Measurements from ENCODE around the gene SPINK13. TPM values are rescaled to one million over a fixed set of nuclear protein-coding genes. Genes with fewer than 3 reads are reported as not detected.

SPINK13 gene
- total and polyA plus RNA-seq, 2 of the 4 experiments (the other 2 are of a cell fraction): not detected

GRCh38 chr5:148309746-148310145 is 41.2 kb downstream of the SPINK13 start:
- Histone ChIP-seq H2AK5ac (ENCODE audit: low read depth, low read length) (no peak overlapping the region), H2BK5ac (ENCODE audit: low read depth, low read length, poor library complexity, severe bottlenecking) (no peak overlapping the region), H2AFZ (replicated peaks; ENCODE audit: low read length, poor library complexity) (no peak overlapping the region), H3K4ac (ENCODE audit: low read depth, low read length) (no peak overlapping the region), H4K91ac (ENCODE audit: insufficient read depth, low read depth, low read length) (no peak overlapping the region), H3K4me2 (ENCODE audit: low read depth, low read length) (no peak overlapping the region), H2BK20ac (ENCODE audit: low read depth, low read length) (no peak overlapping the region), H3K14ac (replicated peaks; ENCODE audit: low read depth, low read length) (no peak overlapping the region), H3K36me3 (ENCODE audit: control insufficient read depth, insufficient read depth, low read length) (no peaks in the 10 kb centered on the region), H4K8ac (ENCODE audit: low read depth in 2 of 2, low read length in 2 of 2) (no peak overlapping the region), H4K5ac (ENCODE audit: low read depth, low read length) (no peak overlapping the region), H3K18ac (ENCODE audit: low read depth, low read length) (no peak overlapping the region), H2BK15ac (ENCODE audit: low read depth, low read length) (no peak overlapping the region), H3K4me1 (ENCODE audit: control insufficient read depth, insufficient read depth, low read length) (no peaks in the 10 kb centered on the region), H3K79me1 (ENCODE audit: low read depth in 1 of 2, low read length in 2 of 2) (no peaks in the 10 kb centered on the region), H3K27me3 (ENCODE audit: control insufficient read depth, insufficient read depth, low read length) (no peaks in the 10 kb centered on the region), H3K9ac (ENCODE audit: low read depth, low read length) (no peak overlapping the region), H3K23ac (ENCODE audit: low read depth, low read length) (no peak overlapping the region), H4K20me1 (ENCODE audit: insufficient read depth, low read length) (no peaks in the 10 kb centered on the region), H2BK120ac (ENCODE audit: low read depth, low read length) (no peak overlapping the region), H3K9me3 (ENCODE audit: control insufficient read depth, insufficient read depth, low read length) (no peaks in the 10 kb centered on the region), H2AK9ac (replicated peaks; ENCODE audit: low read depth, low read length, poor library complexity) (no peak overlapping the region), H3K9me1 (ENCODE audit: insufficient read depth, low read length) (no peaks in the 10 kb centered on the region), H3K4me3 (ENCODE audit: insufficient read depth, low read depth, low read length) (no peak overlapping the region), H3K27ac (ENCODE audit: insufficient read depth, low read length) (no peak overlapping the region), H3K56ac (ENCODE audit: extremely low read depth, insufficient read depth, low read length) (no peak overlapping the region)
- DNase-seq (no peak), ATAC-seq (ENCODE audit: low read depth) (no peak)
- POLR2A ChIA-PET (ENCODE audit: unreplicated experiment): no interaction called here
- CTCF ChIA-PET: no interaction called here
- intact Hi-C loops (cut with micrococcal nuclease): no loop called here
- TF ChIP-seq NFE2L2 (IDR thresholded peaks at IDR 0.05; ENCODE audit: low read depth, low read length) (no peak), MAZ (IDR thresholded peaks at IDR 0.05; ENCODE audit: borderline replicate concordance, low read depth, low read length) (no peak), RCOR1 (IDR thresholded peaks at IDR 0.05; ENCODE audit: insufficient replicate concordance, low read length) (no peak), USF2 (IDR thresholded peaks at IDR 0.05; ENCODE audit: low read depth, low read length) (no peak), MAFK (IDR thresholded peaks at IDR 0.05; ENCODE audit: low read depth, low read length) (no peak), FOS (IDR thresholded peaks at IDR 0.05; ENCODE audit: low read depth, low read length) (no peak), RFX5 (IDR thresholded peaks at IDR 0.05; ENCODE audit: low read depth, low read length) (no peak), RAD21 (IDR thresholded peaks at IDR 0.05; ENCODE audit: low read length) (no peak), CTCF (conservative IDR thresholded peaks at IDR 0.05; ENCODE audit: low read depth, low read length) (no peak), BHLHE40 (IDR thresholded peaks at IDR 0.05; ENCODE audit: low read depth, low read length) (no peak), CHD1 (IDR thresholded peaks at IDR 0.05; ENCODE audit: low read depth, low read length) (no peak), MXI1 (IDR thresholded peaks at IDR 0.05; ENCODE audit: borderline replicate concordance, low read depth, low read length) (no peak), CEBPB (IDR thresholded peaks at IDR 0.05; ENCODE audit: low read depth, low read length) (no peak)
- no TSS peak for BruUV-seq (replicated peaks)
- dilution Hi-C loops (cut with HindIII; ENCODE audit: low sequenced_read_pairs, unreplicated experiment): no loop called here
- in situ Hi-C loops (cut with MboI; ENCODE audit: low sequenced_read_pairs): no loop called here
